CD4-positive, CD25-positive, alpha-beta regulatory T cell (primary cell): ENCODE data around the gene ZNF599. TPM values are rescaled to one million over a fixed set of nuclear protein-coding genes. Genes with fewer than 3 reads are reported as not detected.

ENCODE experiments used
- ATAC-seq, 2 donors: fragments of 150-1000 bp; cut with Tn5 transposase; one replicate each; pipeline ENCODE4 v1.10.0; 2021; ENCODE audit warnings: low read depth in 2 of 2, moderate number of reproducible peaks in 2 of 2, moderate library complexity in 1 of 2
- DNase-seq, 3 donors: peaks; one replicate each; pipeline versions ENCODE4 v3.0.0 to v3.0.0-alpha.2; 2012 to 2022; ENCODE audit warnings: mixed read lengths in 1 of 3
- H3K27ac ChIP-seq: one replicate; pipeline ENCODE4 v1.7.0; 2013; ENCODE audit warnings: mild to moderate bottlenecking, low read length; ENCODE audit not compliant: insufficient read depth, poor library complexity, severe bottlenecking
- H3K27me3 ChIP-seq: one replicate; pipeline ENCODE4 v1.7.0; 2013; ENCODE audit warnings: low read length; ENCODE audit not compliant: control insufficient read depth, insufficient read depth
- H3K36me3 ChIP-seq: one replicate; pipeline ENCODE4 v1.7.0; 2013; ENCODE audit warnings: mild to moderate bottlenecking, low read length, moderate library complexity; ENCODE audit not compliant: control insufficient read depth, insufficient read depth
- H3K4me1 ChIP-seq: 2 replicates; pipeline ENCODE4 v1.7.0; 2013; ENCODE audit warnings: mild to moderate bottlenecking, low read length; ENCODE audit not compliant: insufficient read depth, control insufficient read depth, poor library complexity, severe bottlenecking
- H3K4me3 ChIP-seq: one replicate; pipeline ENCODE4 v1.7.0; 2013; ENCODE audit warnings: low read depth, mild to moderate bottlenecking, low read length, moderate library complexity
- H3K9me3 ChIP-seq, 2 experiments: 1 replicate in 1 of 2; 2 replicates in 1 of 2; pipeline ENCODE4 v1.7.0; 2013; ENCODE audit warnings: low read length in 2 of 2, mild to moderate bottlenecking in 1 of 2, moderate library complexity in 1 of 2; ENCODE audit not compliant: control insufficient read depth in 2 of 2
- H3K27ac Mint-ChIP-seq, 3 donors: one replicate each; pipeline ENCODE4 v1.8.0; 2020 to 2022; ENCODE audit warnings: mild to moderate bottlenecking in 3 of 3, mixed read lengths in 3 of 3, moderate library complexity in 2 of 3
- H3K27me3 Mint-ChIP-seq: one replicate; pipeline ENCODE4 v1.8.0; 2022; ENCODE audit warnings: mild to moderate bottlenecking, mixed read lengths
- H3K36me3 Mint-ChIP-seq: one replicate; pipeline ENCODE4 v1.8.0; 2020; ENCODE audit warnings: mixed read lengths
- H3K4me1 Mint-ChIP-seq, 4 donors: one replicate each; pipeline ENCODE4 v1.8.0; 2020 to 2022; ENCODE audit warnings: mixed read lengths in 4 of 4, mild to moderate bottlenecking in 1 of 4
- H3K4me3 Mint-ChIP-seq, 4 donors: one replicate each; pipeline ENCODE4 v1.8.0; 2020 to 2022; ENCODE audit warnings: mild to moderate bottlenecking in 4 of 4, mixed read lengths in 4 of 4, moderate library complexity in 3 of 4
- H3K9me3 Mint-ChIP-seq, 7 donors: one replicate each; pipeline ENCODE4 v1.8.0; 2020 to 2022; ENCODE audit warnings: mixed read lengths in 7 of 7, mild to moderate bottlenecking in 3 of 7, moderate library complexity in 2 of 7
- polyA plus RNA-seq, 4 donors: library from polyadenylated mRNA; unstranded; fragments of 300-500 nt; fragmentation: Illumina TruSeq; gene quantifications; one replicate each; pipeline ENCODE4 v1.2.3, GENCODE V29; 2021
- total RNA-seq: library from RNA; stranded (reverse); gene quantifications from one replicate; pipeline ENCODE4 v1.2.3, GENCODE V29; 2022

Gene ZNF599
- total and polyA plus RNA-seq, 5 donors from 2014 or later, result 4.6 to 8.3 (median 6.0) TPM

- H3K4me1 Mint-ChIP-seq, result peaks cover 0 to 29% (median 19%) of the 10 kb centered on the region in 4 donors
- H3K4me3 Mint-ChIP-seq, result peak overlapping the region in 3 of 4 donors; percentile 28 to 34 (median 34)
- no peaks in the 10 kb centered on the region for H3K27me3 Mint-ChIP-seq
- DNase-seq (peak in 1 of 3 donors; percentile 25), ATAC-seq (peak; percentile 16 to 78)
- Histone ChIP-seq H3K27ac (no peak overlapping the region), H3K4me1 (peaks cover 2% of the 10 kb centered on the region), H3K9me3 (no peaks in the 10 kb centered on the region), H3K4me3 (no peak overlapping the region), H3K27me3 (no peaks in the 10 kb centered on the region), H3K36me3 (no peaks in the 10 kb centered on the region)
- H3K9me3 Mint-ChIP-seq, result peaks cover 0 to 13% (median 8%) of the 10 kb centered on the region in 7 donors
- peak overlapping the region; percentile 73 to 84 (median 83) for H3K27ac Mint-ChIP-seq
- H3K36me3 Mint-ChIP-seq, result peaks cover 20% of the 10 kb centered on the region
Observed at GRCh38 chr19:34794066-34794960, 21.3 kb upstream of the ZNF599 start.

- H3K27me3 ChIP-seq, result no peaks in the 10 kb centered on the region
- peaks cover 0 to 11% (median 8%) of the 10 kb centered on the region in 7 donors for H3K9me3 Mint-ChIP-seq
- DNase-seq (no peak), ATAC-seq (peak in 1 of 2 donors; percentile 31)
- H3K27me3 Mint-ChIP-seq, result no peaks in the 10 kb centered on the region
- peaks cover 16% of the 10 kb centered on the region for H3K36me3 Mint-ChIP-seq
- peak overlapping the region; percentile 18 for H3K4me3 ChIP-seq
- H3K36me3 ChIP-seq, result no peaks in the 10 kb centered on the region
- H3K27ac Mint-ChIP-seq, result peak overlapping the region in 2 of 3 donors; percentile 22 to 84
- H3K4me1 ChIP-seq, result peaks cover 2% of the 10 kb centered on the region
- H3K9me3 ChIP-seq, result no peaks in the 10 kb centered on the region
- H3K4me1 Mint-ChIP-seq, result peaks cover 0 to 29% (median 19%) of the 10 kb centered on the region in 4 donors
- H3K27ac ChIP-seq, result no peak overlapping the region
- H3K4me3 Mint-ChIP-seq, result peak overlapping the region in 1 of 4 donors; percentile 34
Observed at GRCh38 chr19:34793565-34793964, 20.6 kb upstream of the ZNF599 start.

GRCh38 chr19:34788074-34788473 lies 15.1 kb upstream of the ZNF599 start:
- Histone ChIP-seq H3K36me3 (no peaks in the 10 kb centered on the region), H3K27me3 (no peaks in the 10 kb centered on the region), H3K27ac (no peak overlapping the region), H3K4me3 (no peak overlapping the region), H3K9me3 (no peaks in the 10 kb centered on the region), H3K4me1 (no peaks in the 10 kb centered on the region)
- DNase-seq (no peak), ATAC-seq (no peak)
- Mint-ChIP-seq H3K4me1 (peaks cover 0 to 5% (median 3%) of the 10 kb centered on the region in 4 donors), H3K9me3 (peaks cover 0 to 3% (median 1%) of the 10 kb centered on the region in 7 donors), H3K27ac (no peak overlapping the region), H3K27me3 (no peaks in the 10 kb centered on the region), H3K4me3 (no peak overlapping the region), H3K36me3 (peaks cover 31% of the 10 kb centered on the region)

GRCh38 chr19:34787059-34787824 lies 14.2 kb upstream of the ZNF599 start:
- ATAC-seq, result no peak
- Histone ChIP-seq H3K27me3 (no peaks in the 10 kb centered on the region), H3K4me1 (no peaks in the 10 kb centered on the region)

GRCh38 chr19:34786236-34786635 lies 13.2 kb upstream of the ZNF599 start:
- no peaks in the 10 kb centered on the region for H3K4me1 ChIP-seq
- Mint-ChIP-seq H3K27ac (no peak overlapping the region), H3K36me3 (peaks cover 20% of the 10 kb centered on the region), H3K4me1 (no peaks in the 10 kb centered on the region), H3K9me3 (peaks cover 0 to 3% (median 0%) of the 10 kb centered on the region in 7 donors), H3K4me3 (no peak overlapping the region), H3K27me3 (no peaks in the 10 kb centered on the region)
- H3K36me3 ChIP-seq, result no peaks in the 10 kb centered on the region
- no peak overlapping the region for H3K4me3 ChIP-seq
- DNase-seq (no peak), ATAC-seq (no peak)
- no peak overlapping the region for H3K27ac ChIP-seq
- H3K27me3 ChIP-seq, result no peaks in the 10 kb centered on the region
- no peaks in the 10 kb centered on the region for H3K9me3 ChIP-seq

More at GRCh38 chr19:34787059-34787824, 14.2 kb upstream of the ZNF599 start:
- H3K4me1 Mint-ChIP-seq, result peaks cover 0 to 2% (median under 1%) of the 10 kb centered on the region in 4 donors
- H3K27me3 Mint-ChIP-seq, result no peaks in the 10 kb centered on the region
- Histone ChIP-seq H3K4me3 (no peak overlapping the region), H3K36me3 (no peaks in the 10 kb centered on the region), H3K9me3 (no peaks in the 10 kb centered on the region), H3K27ac (no peak overlapping the region)
- peaks cover 26% of the 10 kb centered on the region for H3K36me3 Mint-ChIP-seq
- no peak for DNase-seq
- no peak overlapping the region for H3K27ac Mint-ChIP-seq
- no peak overlapping the region for H3K4me3 Mint-ChIP-seq
- peaks cover 0 to 3% (median 0%) of the 10 kb centered on the region in 7 donors for H3K9me3 Mint-ChIP-seq

- H3K27ac Mint-ChIP-seq, result no peak overlapping the region
Observed at GRCh38 chr19:34779652-34780051, 6.6 kb upstream of the ZNF599 start.

GRCh38 chr19:34778342-34778741 lies 5.3 kb upstream of the ZNF599 start:
- Histone ChIP-seq H3K9me3 (no peaks in the 10 kb centered on the region), H3K27me3 (no peaks in the 10 kb centered on the region), H3K4me1 (peaks cover under 1% of the 10 kb centered on the region), H3K36me3 (no peaks in the 10 kb centered on the region), H3K4me3 (no peak overlapping the region), H3K27ac (no peak overlapping the region)
- peaks cover 7% of the 10 kb centered on the region for H3K27me3 Mint-ChIP-seq
- H3K9me3 Mint-ChIP-seq, result peaks cover 0 to 6% (median 2%) of the 10 kb centered on the region in 7 donors
- DNase-seq, result no peak
- no peak overlapping the region for H3K4me3 Mint-ChIP-seq
- H3K36me3 Mint-ChIP-seq, result no peaks in the 10 kb centered on the region
- peaks cover 0 to 1% (median under 1%) of the 10 kb centered on the region in 4 donors for H3K4me1 Mint-ChIP-seq
- ATAC-seq, result no peak
- H3K27ac Mint-ChIP-seq, result no peak overlapping the region

More at GRCh38 chr19:34779652-34780051, 6.6 kb upstream of the ZNF599 start:
- Mint-ChIP-seq H3K27me3 (peaks cover 7% of the 10 kb centered on the region), H3K4me1 (no peaks in the 10 kb centered on the region), H3K36me3 (peaks cover 7% of the 10 kb centered on the region), H3K9me3 (peaks cover 0 to 6% (median 0%) of the 10 kb centered on the region in 7 donors), H3K4me3 (no peak overlapping the region)
- Histone ChIP-seq H3K4me3 (no peak overlapping the region), H3K9me3 (no peaks in the 10 kb centered on the region), H3K4me1 (no peaks in the 10 kb centered on the region), H3K36me3 (no peaks in the 10 kb centered on the region), H3K27me3 (no peaks in the 10 kb centered on the region), H3K27ac (no peak overlapping the region)
- DNase-seq (no peak), ATAC-seq (no peak)
